SU-DHL-6 (cell line): ENCODE results near the gene NDUFS2.

Source experiments
- CTCF ChIP-seq: fragments of 200-600 bp; sonication (generic); IDR thresholded peaks from one replicate; pipeline ENCODE4 v1.5.1; 2017; ENCODE audit warnings: antibody characterized with exemption, mild to moderate bottlenecking, low read length, moderate library complexity; ENCODE audit not compliant: insufficient read depth, poor library complexity, severe bottlenecking
- EZH2phosphoT487 ChIP-seq: fragments of 200-600 bp; sonication (generic), shearing (Covaris generic); conservative IDR thresholded peaks from 2 replicates; pipeline ENCODE4 v1.6.1; 2018; ENCODE audit warnings: mild to moderate bottlenecking, antibody characterized with exemption, low read length, moderate library complexity, mixed read lengths

- no peak for TF ChIP-seq EZH2phosphoT487
- TF ChIP-seq CTCF = no peak
Measured at GRCh38 chr1:161259765-161260164, 57.6 kb downstream of the NDUFS2 start.
